Measurements from ENCODE around the gene ARHGAP42.

The ARHGAP42 gene

DNA sequence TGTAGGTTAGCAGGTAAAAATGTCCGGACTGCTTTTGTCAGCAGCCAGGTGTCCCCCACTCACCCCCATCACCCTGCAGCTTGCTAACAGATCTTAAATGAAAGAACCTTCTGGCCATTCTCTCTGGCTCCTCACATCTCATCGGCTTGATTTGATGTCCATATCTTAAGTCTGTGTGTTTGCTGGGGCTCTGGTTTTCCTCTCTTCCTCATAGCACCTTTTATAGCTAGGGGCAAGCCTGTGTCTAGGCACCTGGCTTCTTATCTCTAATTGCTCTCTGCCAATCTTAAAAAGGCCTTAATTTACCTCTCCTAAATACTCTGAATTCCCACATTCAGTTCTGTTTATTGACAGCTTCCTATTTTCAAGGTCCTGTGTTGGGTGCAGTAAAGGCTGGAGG is 72.0 kb downstream of the ARHGAP42 start:
- DNase-seq (ENCODE audit: low read depth), result no peak

DNA sequence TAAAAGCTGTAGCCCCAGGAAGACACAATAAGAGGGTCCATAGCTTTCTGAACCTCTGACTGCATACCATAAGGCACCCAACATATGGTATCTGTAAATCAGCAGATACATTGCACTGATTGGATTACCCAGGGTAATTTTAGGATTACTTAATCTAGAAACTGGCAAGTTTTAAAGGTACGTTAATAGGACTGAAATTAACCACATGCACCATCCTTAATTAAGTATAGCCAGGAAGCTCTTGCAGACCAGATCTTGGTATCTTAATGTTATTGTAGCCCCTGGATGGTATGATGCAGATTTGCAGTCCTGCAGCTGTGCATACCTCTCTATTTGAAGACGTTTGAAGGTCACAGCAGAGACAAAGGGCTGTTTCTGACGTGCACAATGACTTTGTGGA is 72.8 kb downstream of the ARHGAP42 start:
- DNase-seq (ENCODE audit: low read depth), result no peak

- no peak for DNase-seq (ENCODE audit: low read depth)
Measured at GRCh38 chr11:100760744-100761143, 73.7 kb downstream of the ARHGAP42 start.

- DNase-seq (ENCODE audit: low read depth), result no peak
Measured at GRCh38 chr11:100761841-100762240, 74.8 kb downstream of the ARHGAP42 start.

DNA sequence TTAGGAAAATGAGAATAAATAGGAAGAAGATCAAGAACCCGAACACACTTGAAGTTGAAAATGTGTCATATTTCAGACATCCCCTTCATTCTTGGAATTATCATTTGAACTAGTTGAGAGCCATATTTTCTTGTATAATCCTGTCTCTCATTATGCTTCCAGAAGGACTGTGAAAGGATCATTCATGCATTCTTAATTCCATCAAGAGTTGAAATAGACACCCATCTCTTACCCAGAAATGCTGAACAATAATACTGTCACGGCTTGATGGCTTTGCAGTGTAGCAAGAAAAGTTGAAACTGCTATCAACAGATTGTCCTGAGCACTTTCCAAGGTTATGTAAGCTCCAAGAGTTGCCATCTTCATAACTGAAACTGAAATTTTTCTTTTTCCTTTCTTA is 79.7 kb downstream of the ARHGAP42 start:
- DNase-seq (ENCODE audit: low read depth), result no peak

- DNase-seq (ENCODE audit: low read depth), result no peak
Measured at GRCh38 chr11:100769165-100769564, 82.1 kb downstream of the ARHGAP42 start.

DNA sequence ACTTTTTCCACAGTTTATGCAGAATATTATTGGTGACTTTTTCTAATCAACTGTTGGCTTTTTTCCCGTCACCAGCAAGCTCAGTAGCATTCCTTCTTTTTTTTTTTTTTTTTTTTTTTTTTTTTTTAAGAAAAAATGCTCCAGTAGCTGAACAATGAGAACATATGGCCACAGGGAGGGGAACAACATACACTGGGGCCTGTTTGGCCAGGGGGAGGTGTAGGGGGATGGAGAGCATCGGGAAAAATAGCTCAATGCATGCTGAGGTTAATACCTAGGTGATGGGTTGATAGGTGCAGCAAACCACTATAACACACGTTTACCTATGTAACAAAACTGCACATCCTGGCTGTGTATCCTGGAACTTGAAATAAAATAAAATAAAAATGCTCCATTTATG is 82.5 kb downstream of the ARHGAP42 start:
- no peak for DNase-seq (ENCODE audit: low read depth)

GRCh38 chr11:100774132-100774531 is 87.0 kb downstream of the ARHGAP42 start:
- DNase-seq (ENCODE audit: low read depth), result no peak

DNA sequence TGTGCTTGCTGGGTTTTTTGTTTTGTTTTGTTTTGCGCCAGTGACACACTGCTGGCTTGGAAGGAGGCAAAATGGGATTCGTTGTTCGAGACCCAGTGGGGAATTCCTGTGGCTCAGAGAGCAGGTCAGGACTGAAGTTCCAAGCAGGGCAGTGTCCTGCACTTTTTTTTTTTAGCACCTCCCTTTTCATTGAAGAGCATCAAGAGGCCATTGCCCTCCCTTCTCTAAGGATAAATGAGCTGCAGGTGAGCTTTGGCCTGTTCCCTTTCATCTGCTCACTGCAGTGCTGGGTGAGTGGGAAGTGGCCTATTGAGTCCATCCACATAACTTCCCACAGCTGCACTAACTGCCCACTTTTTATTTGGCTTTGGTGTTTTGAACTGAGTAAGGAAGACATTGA is 87.8 kb downstream of the ARHGAP42 start:
- DNase-seq (ENCODE audit: low read depth), result no peak

DNA sequence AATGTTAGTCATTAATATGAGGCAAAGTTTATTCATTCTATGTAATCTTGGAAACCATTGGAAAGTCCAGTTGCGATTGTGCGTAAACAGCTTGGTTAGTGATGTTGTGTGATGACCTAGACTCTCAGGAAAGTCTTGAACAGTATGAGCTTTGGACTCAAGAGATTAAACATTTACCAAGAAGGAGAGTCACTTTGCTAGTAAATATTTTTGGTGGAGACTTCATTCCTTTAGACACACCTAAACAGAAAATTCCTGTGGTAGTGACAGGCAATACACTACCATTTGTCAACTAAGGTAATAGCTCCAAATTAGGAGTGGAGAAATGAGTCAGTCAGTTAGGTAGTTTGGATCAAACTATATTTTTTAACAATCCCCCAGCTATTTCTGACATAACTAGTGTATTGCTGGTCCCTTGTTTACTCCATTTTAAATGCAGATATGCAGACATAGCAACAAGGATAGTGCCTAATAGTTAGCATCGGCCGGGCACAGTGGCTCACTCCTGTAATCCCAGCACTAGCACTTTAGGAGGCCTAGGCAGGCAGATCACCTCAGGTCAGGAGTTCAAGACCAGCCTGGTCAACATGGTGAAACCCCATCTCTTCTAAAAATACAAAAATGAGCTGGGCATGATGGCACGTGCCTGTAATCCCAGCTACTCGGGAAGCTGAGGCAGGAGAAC is 89.3 kb downstream of the ARHGAP42 start:
- peak; percentile 42 for DNase-seq (ENCODE audit: low read depth)

DNA sequence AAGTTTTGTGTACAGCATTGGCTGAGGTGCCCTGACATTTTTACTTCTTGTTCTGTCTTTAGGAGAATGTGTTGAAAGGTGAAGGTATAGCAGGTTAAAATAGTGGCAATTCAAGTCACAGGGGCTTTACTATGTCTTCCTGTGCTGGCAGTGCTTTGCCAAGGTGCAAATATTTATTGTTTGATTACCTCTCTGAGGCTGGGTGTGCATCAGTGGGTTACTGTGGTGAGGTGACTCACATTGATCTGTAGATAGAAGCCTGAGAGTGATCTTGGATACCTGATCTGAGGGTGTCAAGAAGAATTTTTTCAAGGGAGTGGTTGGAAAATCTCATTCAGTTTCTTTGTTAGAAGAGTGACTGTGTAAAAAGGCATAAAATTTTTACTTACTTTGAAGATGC is 90.0 kb downstream of the ARHGAP42 start:
- no peak for DNase-seq (ENCODE audit: low read depth)

DNA sequence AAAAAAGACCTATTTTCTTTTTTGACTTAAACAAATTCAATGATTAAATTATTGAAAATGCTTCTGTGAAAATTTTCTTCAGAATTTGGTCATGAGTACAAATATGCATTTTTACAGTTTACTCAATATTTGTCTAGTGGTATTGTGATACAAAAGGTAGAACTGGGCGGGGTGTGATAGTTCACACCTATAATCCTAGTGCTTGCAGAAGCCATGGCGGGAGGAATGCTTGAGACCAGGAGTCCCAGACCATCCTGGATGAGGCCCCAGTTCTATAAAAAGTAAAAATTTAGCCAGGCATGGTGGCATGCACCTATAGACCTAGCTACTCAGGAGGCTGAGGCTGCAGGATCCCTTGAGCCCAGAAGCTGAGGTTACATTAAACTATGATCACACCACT is 90.6 kb downstream of the ARHGAP42 start:
- no peak for DNase-seq (ENCODE audit: low read depth)

DNA sequence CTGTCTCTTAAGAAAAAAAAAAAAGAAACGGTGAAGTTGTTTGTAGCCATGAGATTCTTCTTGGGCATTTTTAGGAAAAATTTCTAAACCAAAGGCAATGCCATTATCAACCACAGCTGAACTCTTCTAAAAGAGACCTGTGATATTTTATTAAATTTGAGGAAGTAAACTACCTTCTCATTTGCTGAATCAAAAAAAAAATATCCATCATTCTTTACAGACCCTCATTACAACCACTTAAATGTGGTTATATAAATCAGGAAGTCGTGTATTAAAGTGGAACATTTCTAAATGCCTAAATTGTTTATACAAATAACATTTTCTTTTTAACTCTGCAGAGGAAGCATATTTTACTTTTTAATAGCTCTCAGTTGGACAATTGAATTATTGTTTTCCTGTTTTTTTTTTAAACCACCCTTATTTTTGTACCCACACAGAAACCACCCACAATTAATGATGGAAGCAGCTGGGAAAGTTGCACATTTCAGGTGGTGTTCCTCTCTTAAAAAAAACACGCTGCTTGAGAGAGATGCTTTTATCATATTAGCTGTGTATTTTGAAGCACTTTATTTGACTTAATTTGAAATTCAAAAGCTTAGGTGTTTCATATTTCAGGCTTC is 91.2 kb downstream of the ARHGAP42 start:
- no peak for DNase-seq (ENCODE audit: low read depth)

GRCh38 chr11:100780470-100780869 is 93.4 kb downstream of the ARHGAP42 start:
- DNase-seq (ENCODE audit: low read depth), result no peak

GRCh38 chr11:100785148-100785983 is 98.3 kb downstream of the ARHGAP42 start:
- no peak for DNase-seq (ENCODE audit: low read depth)

- DNase-seq (ENCODE audit: low read depth), result no peak
Measured at GRCh38 chr11:100788561-100789295, 101.6 kb downstream of the ARHGAP42 start.

GRCh38 chr11:100789500-100789899 is 102.4 kb downstream of the ARHGAP42 start:
- DNase-seq (ENCODE audit: low read depth), result no peak

DNA sequence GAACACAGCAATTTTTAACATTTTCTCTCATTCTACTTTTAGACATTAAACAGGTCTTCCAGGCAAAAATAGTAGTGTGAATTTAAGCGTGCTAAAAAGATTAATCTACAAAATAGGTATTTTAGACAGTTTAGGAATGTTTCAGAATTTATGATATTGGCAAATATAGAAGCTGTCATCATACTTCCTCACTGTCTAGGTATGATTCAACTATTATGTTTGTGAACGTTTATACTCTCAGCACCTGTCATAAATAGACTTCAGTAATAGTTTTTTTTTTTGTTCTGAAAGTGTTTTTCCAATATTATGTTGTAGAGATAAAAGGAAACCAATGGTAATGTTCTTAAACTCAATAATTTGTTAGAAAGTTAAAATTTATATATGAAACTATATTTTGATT is 103.0 kb downstream of the ARHGAP42 start:
- no peak for DNase-seq (ENCODE audit: low read depth)

DNA sequence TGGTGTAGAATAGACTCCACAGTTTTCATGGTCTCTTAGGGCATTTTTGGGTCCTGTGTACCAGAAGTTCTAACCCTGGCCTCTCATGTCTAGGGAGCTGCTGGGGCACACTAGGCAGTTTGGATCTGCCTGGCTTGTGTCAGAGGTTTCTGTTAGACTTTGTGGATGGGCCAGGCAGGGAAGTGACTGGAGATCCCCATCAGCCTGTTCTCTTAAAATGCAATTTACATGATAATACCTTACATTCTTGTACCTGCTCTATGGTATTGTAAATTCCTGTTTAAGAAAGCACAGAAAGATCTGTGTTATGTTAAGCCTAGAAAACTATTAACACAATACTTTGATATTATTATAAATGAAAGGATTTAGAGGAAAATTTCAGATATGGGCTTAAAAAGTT is 104.0 kb downstream of the ARHGAP42 start:
- DNase-seq (ENCODE audit: low read depth), result no peak

DNA sequence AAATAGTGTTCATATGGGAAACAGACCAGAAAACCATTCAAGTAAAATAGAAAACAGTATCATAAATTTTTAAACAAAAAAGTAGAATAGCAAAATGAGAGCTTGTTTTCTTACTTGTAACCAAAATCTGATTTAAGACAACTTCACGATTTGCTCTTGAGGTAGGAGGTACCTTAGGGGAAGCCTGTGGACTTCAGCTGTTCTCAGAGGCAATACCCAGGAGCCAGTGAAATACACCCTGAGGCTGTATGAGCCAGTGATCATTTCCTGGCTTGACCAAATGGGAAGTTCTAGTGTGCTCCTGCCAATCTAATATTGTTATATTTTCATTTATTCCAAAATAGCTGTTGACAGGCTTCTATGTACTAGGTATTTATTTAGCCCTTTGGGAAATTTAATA is 104.8 kb downstream of the ARHGAP42 start:
- DNase-seq (ENCODE audit: low read depth), result no peak

DNA sequence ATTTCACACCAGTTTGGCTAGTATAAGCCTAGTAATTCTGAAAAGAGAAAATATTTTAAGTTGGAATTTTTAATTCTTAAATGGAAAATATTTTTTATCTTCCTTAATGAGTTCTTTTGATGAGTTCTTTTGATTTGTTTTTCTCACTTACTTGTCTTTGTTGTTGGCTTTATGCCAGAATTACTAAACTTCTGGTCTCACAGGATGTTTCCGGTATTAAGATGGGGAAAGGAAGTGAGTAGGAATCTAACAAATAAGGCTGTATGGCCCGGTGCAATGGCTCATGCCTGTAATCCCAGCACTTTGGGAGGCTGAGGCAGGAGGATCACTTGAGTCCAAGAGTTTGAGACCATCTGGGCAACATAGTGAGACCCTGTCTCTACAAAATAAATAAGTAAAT is 106.4 kb downstream of the ARHGAP42 start:
- no peak for DNase-seq (ENCODE audit: low read depth)

- DNase-seq (ENCODE audit: low read depth), result no peak
Measured at GRCh38 chr11:100794446-100794845, 107.4 kb downstream of the ARHGAP42 start.

DNA sequence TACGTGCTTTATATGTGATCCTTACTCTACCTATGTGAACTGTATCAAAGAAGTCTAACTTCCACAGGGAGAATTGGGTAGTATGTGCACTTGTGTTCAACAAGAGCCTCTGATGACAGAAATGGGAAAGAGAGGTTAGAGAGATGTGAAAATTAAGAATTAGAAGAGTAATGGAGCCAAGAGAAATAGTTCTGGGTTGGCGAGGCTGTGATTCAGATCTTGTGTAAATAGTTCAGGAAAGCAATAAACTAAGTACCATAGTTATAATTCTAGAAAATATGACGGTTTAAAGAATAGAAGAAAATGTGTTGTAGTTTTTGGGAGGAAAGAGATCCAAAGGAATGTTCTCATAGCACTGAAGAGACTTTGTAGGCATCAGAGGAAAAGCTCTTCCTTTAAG is 112.4 kb downstream of the ARHGAP42 start:
- no peak for DNase-seq (ENCODE audit: low read depth)

Data from HS-5 (cell line).